ENCODE data around the gene LATS2.
A peak's percentile ranks its signal among the peaks of the same experiment; 100 is the strongest.

Gene LATS2

GRCh38 chr13:21015284-21015683, 46.1 kb downstream of the LATS2 start:
- peak; percentile 41 for DNase-seq (ENCODE audit: low read depth)

- peak; percentile 87 for DNase-seq (ENCODE audit: low read depth)
These were observed 46.8 kb downstream of the LATS2 start for GRCh38 chr13:21014502-21015170.

GRCh38 chr13:21014139-21014501, 47.3 kb downstream of the LATS2 start:
- DNase-seq (ENCODE audit: low read depth): no peak

- DNase-seq (ENCODE audit: low read depth): no peak
These were observed 47.7 kb downstream of the LATS2 start for GRCh38 chr13:21013682-21014038.

GRCh38 chr13:21012841-21013681, 48.3 kb downstream of the LATS2 start:
- peak; percentile 38 for DNase-seq (ENCODE audit: low read depth)

- DNase-seq (ENCODE audit: low read depth): peak; percentile 73
These were observed 49.2 kb downstream of the LATS2 start for GRCh38 chr13:21012211-21012610.

- DNase-seq (ENCODE audit: low read depth): peak; percentile 47
These were observed 50.0 kb downstream of the LATS2 start for GRCh38 chr13:21011378-21011777.

GRCh38 chr13:21010621-21011020, 50.8 kb downstream of the LATS2 start:
- DNase-seq (ENCODE audit: low read depth): peak; percentile 36

GRCh38 chr13:21009036-21009435, 52.4 kb downstream of the LATS2 start:
- no peak for DNase-seq (ENCODE audit: low read depth)

- DNase-seq (ENCODE audit: low read depth): no peak
These were observed 53.4 kb downstream of the LATS2 start for GRCh38 chr13:21008026-21008425.

GRCh38 chr13:21006141-21007005, 55.0 kb downstream of the LATS2 start:
- DNase-seq (ENCODE audit: low read depth): no peak

- no peak for DNase-seq (ENCODE audit: low read depth)
These were observed 56.2 kb downstream of the LATS2 start for GRCh38 chr13:21005193-21005592.

GRCh38 chr13:21001471-21001870, 59.9 kb downstream of the LATS2 start:
- DNase-seq (ENCODE audit: low read depth): no peak

GRCh38 chr13:21000647-21001046, 60.7 kb downstream of the LATS2 start:
- DNase-seq (ENCODE audit: low read depth): no peak

- DNase-seq (ENCODE audit: low read depth): no peak
These were observed 62.6 kb downstream of the LATS2 start for GRCh38 chr13:20998649-20999415.

GRCh38 chr13:20997301-20998161, 63.9 kb downstream of the LATS2 start:
- DNase-seq (ENCODE audit: low read depth): peak; percentile 94

- DNase-seq (ENCODE audit: low read depth): no peak
These were observed 66.0 kb downstream of the LATS2 start for GRCh38 chr13:20995245-20995838.

- DNase-seq (ENCODE audit: low read depth): no peak
These were observed 67.0 kb downstream of the LATS2 start for GRCh38 chr13:20994441-20994821.

- DNase-seq (ENCODE audit: low read depth): peak; percentile 90
These were observed 67.5 kb downstream of the LATS2 start for GRCh38 chr13:20993661-20994440.

- no peak for DNase-seq (ENCODE audit: low read depth)
These were observed 68.2 kb downstream of the LATS2 start for GRCh38 chr13:20993211-20993610.

Measured in iris pigment epithelial cell (primary cell).